WTC11 (cell line): ENCODE results near the gene SLC16A10. TPM values are rescaled to one million over a fixed set of nuclear protein-coding genes. Genes with fewer than 3 reads are reported as not detected.

ENCODE experiments used
- ATAC-seq: fragments of 200-7000 bp; cut with Tn5 transposase; 2 replicates; pipeline ENCODE4 v1.10.0; 2021; ENCODE audit warnings: mild to moderate bottlenecking, moderate library complexity
- CTCF ChIA-PET: fragments of 300-600 bp; sonication (Branson Sonifier 250); formaldehyde crosslinking; loops from one replicate; lab custom pipeline; 2021; ENCODE audit warnings: antibody characterized with exemption; lab: Charles Lee
- POLR2A ChIA-PET: fragments of 350-600 bp; sonication (Branson Sonifier 250); formaldehyde crosslinking; loops from one replicate; lab custom pipeline; 2021; ENCODE audit warnings: antibody characterized with exemption; lab: Charles Lee
- DNase-seq: peaks from one replicate; pipeline ENCODE4 v3.0.0; 2021; ENCODE audit warnings: low spot score
- H3K27ac Mint-ChIP-seq: 2 replicates; pipeline ENCODE4 v1.8.0; 2021; ENCODE audit warnings: mixed read lengths
- H3K27me3 Mint-ChIP-seq: 2 replicates; pipeline ENCODE4 v1.8.0; 2021; ENCODE audit warnings: low read depth, mild to moderate bottlenecking, moderate library complexity, mixed read lengths
- H3K36me3 Mint-ChIP-seq: 2 replicates; pipeline ENCODE4 v1.8.0; 2021; ENCODE audit warnings: mixed read lengths
- H3K4me1 Mint-ChIP-seq: 2 replicates; pipeline ENCODE4 v1.8.0; 2022; ENCODE audit warnings: mixed read lengths
- H3K4me3 Mint-ChIP-seq: 2 replicates; pipeline ENCODE4 v1.8.0; 2021; ENCODE audit warnings: mild to moderate bottlenecking, moderate library complexity, mixed read lengths
- H3K9me3 Mint-ChIP-seq: 2 replicates; pipeline ENCODE4 v1.8.0; 2021; ENCODE audit warnings: mixed read lengths
- ETV6 ChIP-seq: sonication (generic); formaldehyde crosslinking; IDR thresholded peaks from 2 replicates; pipeline ENCODE4 v1.8.1; 2022; ENCODE audit warnings: mild to moderate bottlenecking, missing genetic modification reagents
- FOXK1 ChIP-seq: sonication (generic); formaldehyde crosslinking; IDR thresholded peaks from 2 replicates; pipeline ENCODE4 v1.8.0; 2022; ENCODE audit warnings: mild to moderate bottlenecking, moderate library complexity, missing genetic modification reagents
- JUN ChIP-seq: sonication (generic); formaldehyde crosslinking; IDR thresholded peaks from 2 replicates; pipeline ENCODE4 v1.8.0; 2023; ENCODE audit warnings: mild to moderate bottlenecking, missing genetic modification reagents
- SMAD4 ChIP-seq: sonication (generic); formaldehyde crosslinking; IDR thresholded peaks from 2 replicates; pipeline ENCODE4 v1.8.0; 2022; ENCODE audit warnings: mild to moderate bottlenecking, missing genetic modification reagents
- TCF7 ChIP-seq: sonication (generic); formaldehyde crosslinking; IDR thresholded peaks from 2 replicates; pipeline ENCODE4 v1.8.0; 2022; ENCODE audit warnings: mild to moderate bottlenecking, low read depth, missing genetic modification reagents, moderate library complexity
- ZMAT4 ChIP-seq: fragments of 250-450 bp; sonication (Bioruptor Pico); IDR thresholded peaks from 2 replicates; pipeline ENCODE4 v1.9.0; 2021; ENCODE audit warnings: mild to moderate bottlenecking
- ZNF138 ChIP-seq: sonication (generic); formaldehyde crosslinking; conservative IDR thresholded peaks from 2 replicates; pipeline ENCODE4 v1.8.1; 2022; ENCODE audit warnings: mild to moderate bottlenecking, moderate library complexity, missing genetic modification reagents
- ZNF317 ChIP-seq: sonication (generic); formaldehyde crosslinking; IDR thresholded peaks from 2 replicates; pipeline ENCODE4 v1.8.1; 2023; ENCODE audit warnings: low read depth, mild to moderate bottlenecking, moderate library complexity, missing genetic modification reagents, borderline replicate concordance
- ZNF423 ChIP-seq: fragments of 250-450 bp; sonication (Bioruptor Pico); IDR thresholded peaks from 2 replicates; pipeline ENCODE4 v2.1.2; 2022; ENCODE audit warnings: mild to moderate bottlenecking, moderate library complexity
- ZNF512 ChIP-seq: sonication (generic); formaldehyde crosslinking; IDR thresholded peaks from 2 replicates; pipeline ENCODE4 v1.8.1; 2022; ENCODE audit warnings: missing genetic modification reagents, borderline replicate concordance
- ZNF671 ChIP-seq: fragments of 250-450 bp; sonication (Bioruptor Pico); IDR thresholded peaks from 2 replicates; pipeline ENCODE4 v1.8.0; 2021; ENCODE audit warnings: mild to moderate bottlenecking
- total RNA-seq: library from RNA; stranded (reverse); gene quantifications from 3 replicates; pipeline ENCODE4 v1.2.3, GENCODE V29; 2021
- TF ChIP-seq, protein P1 (sequence below): sonication (generic); formaldehyde crosslinking; IDR thresholded peaks from 2 replicates; pipeline ENCODE4 v1.8.1; 2023; ENCODE audit warnings: mild to moderate bottlenecking, missing genetic modification reagents
- TF ChIP-seq, protein P2 (sequence below): sonication (generic); formaldehyde crosslinking; IDR thresholded peaks from 2 replicates; pipeline ENCODE4 v1.8.1; 2023; ENCODE audit warnings: mild to moderate bottlenecking, missing genetic modification reagents, borderline replicate concordance
- TF ChIP-seq, protein P3 (sequence below): sonication (generic); formaldehyde crosslinking; IDR thresholded peaks from 2 replicates; pipeline ENCODE4 v1.8.0; 2022; ENCODE audit warnings: mild to moderate bottlenecking, missing genetic modification reagents

SLC16A10 gene
- total RNA-seq, 1 experiment from 2014 or later, result 18.4 TPM

DNA sequence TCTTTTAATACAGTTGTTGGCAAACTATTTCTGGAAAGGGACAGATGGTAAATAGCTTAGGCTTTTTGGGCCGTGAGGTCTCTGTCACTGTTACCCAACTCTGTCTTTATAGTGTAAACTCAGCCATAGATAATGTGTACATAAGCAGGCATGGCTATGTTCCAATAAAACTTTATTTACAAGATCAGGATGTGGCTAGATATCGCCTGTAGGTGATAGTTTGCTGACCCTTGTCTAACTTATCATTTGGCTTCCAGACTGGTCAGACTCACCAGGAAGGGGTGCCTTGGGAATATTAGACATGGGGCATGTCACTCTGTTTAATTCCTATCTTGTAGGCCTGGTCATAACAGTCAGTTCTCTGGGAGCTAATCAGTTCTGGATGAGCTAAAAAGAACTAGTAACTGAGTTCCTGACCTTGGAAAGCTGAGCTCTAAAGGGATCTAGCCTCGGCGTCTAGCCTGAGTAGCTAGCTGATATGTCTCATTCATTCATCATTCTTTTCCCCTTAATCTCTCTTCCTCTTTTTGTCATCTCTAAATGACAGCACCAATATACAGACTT, 163.6 kb downstream of the SLC16A10 start:
- no peak for ATAC-seq
- POLR2A ChIA-PET, result no interaction called here

GRCh38 chr6:111252726-111253125, 165.4 kb downstream of the SLC16A10 start:
- H3K4me1 Mint-ChIP-seq, result peaks cover 51% of the 10 kb centered on the region
- no peak overlapping the region for H3K4me3 Mint-ChIP-seq
- no peaks in the 10 kb centered on the region for H3K9me3 Mint-ChIP-seq
- no peaks in the 10 kb centered on the region for H3K36me3 Mint-ChIP-seq
- ChIA-PET CTCF (interaction anchor here (1.2 to 1.3 kb wide), 2 partner anchors 41 to 195 kb away, joined by 3 to 4 read pairs; no protein-coding TSS in a partner anchor), POLR2A (interaction anchor here (0.6 kb wide), 1 partner anchor 194 kb away, joined by 3 read pairs; no protein-coding TSS in a partner anchor)
- ATAC-seq (no peak), DNase-seq (no peak)
- no peak overlapping the region for H3K27ac Mint-ChIP-seq
- TF ChIP-seq ZNF512 (CRISPR knock-in tag) (no peak), JUN (no peak), SMAD4 (no peak), ZNF317 (CRISPR knock-in tag) (no peak), FOXK1 (no peak)
- TF ChIP-seq, protein P1, sequence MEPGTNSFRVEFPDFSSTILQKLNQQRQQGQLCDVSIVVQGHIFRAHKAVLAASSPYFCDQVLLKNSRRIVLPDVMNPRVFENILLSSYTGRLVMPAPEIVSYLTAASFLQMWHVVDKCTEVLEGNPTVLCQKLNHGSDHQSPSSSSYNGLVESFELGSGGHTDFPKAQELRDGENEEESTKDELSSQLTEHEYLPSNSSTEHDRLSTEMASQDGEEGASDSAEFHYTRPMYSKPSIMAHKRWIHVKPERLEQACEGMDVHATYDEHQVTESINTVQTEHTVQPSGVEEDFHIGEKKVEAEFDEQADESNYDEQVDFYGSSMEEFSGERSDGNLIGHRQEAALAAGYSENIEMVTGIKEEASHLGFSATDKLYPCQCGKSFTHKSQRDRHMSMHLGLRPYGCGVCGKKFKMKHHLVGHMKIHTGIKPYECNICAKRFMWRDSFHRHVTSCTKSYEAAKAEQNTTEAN (CRISPR knock-in tag), result no peak
- peaks cover 38% of the 10 kb centered on the region for H3K27me3 Mint-ChIP-seq

More for the DNA sequence above, 163.6 kb downstream of the SLC16A10 start:
- Mint-ChIP-seq H3K9me3 (no peaks in the 10 kb centered on the region), H3K4me1 (peaks cover 40% of the 10 kb centered on the region), H3K36me3 (no peaks in the 10 kb centered on the region), H3K27me3 (peaks cover 38% of the 10 kb centered on the region), H3K27ac (no peak overlapping the region), H3K4me3 (no peak overlapping the region)
- no peak for DNase-seq
- CTCF ChIA-PET, result interaction anchor here (1.7 kb wide), 2 partner anchors 8 to 23 kb away, joined by 3 to 10 read pairs; a partner anchor contains a TSS
- TF ChIP-seq ZNF671 (CRISPR knock-in tag) (no peak), ZNF423 (CRISPR knock-in tag) (no peak)
- TF ChIP-seq, protein P1 (CRISPR knock-in tag), result no peak

- Mint-ChIP-seq H3K27me3 (peaks cover 38% of the 10 kb centered on the region), H3K4me3 (peak overlapping the region; percentile 62), H3K9me3 (no peaks in the 10 kb centered on the region), H3K27ac (peak overlapping the region; percentile 11; the same call in 1 of the 2 replicates), H3K4me1 (peaks cover 56% of the 10 kb centered on the region), H3K36me3 (no peaks in the 10 kb centered on the region)
- peak; percentile 22 for ATAC-seq
- CTCF ChIA-PET, result interaction anchor here (0.6 to 0.7 kb wide), 2 partner anchors 39 to 353 kb away, joined by 4 to 5 read pairs; no protein-coding TSS in a partner anchor
- DNase-seq, result no peak
- POLR2A ChIA-PET, result interaction anchor here (0.6 kb wide), 2 partner anchors 190 to 1171 kb away, joined by 3 read pairs; no protein-coding TSS in a partner anchor
- TF ChIP-seq SMAD4, result no peak
- no peak for TF ChIP-seq FOXK1
- no peak for TF ChIP-seq ETV6 (CRISPR knock-in tag)
- 0 out of 2 replicates have a peak, but pooled peaks have one; percentile 19 for TF ChIP-seq ZNF138 (CRISPR knock-in tag)
- TF ChIP-seq, protein P2, sequence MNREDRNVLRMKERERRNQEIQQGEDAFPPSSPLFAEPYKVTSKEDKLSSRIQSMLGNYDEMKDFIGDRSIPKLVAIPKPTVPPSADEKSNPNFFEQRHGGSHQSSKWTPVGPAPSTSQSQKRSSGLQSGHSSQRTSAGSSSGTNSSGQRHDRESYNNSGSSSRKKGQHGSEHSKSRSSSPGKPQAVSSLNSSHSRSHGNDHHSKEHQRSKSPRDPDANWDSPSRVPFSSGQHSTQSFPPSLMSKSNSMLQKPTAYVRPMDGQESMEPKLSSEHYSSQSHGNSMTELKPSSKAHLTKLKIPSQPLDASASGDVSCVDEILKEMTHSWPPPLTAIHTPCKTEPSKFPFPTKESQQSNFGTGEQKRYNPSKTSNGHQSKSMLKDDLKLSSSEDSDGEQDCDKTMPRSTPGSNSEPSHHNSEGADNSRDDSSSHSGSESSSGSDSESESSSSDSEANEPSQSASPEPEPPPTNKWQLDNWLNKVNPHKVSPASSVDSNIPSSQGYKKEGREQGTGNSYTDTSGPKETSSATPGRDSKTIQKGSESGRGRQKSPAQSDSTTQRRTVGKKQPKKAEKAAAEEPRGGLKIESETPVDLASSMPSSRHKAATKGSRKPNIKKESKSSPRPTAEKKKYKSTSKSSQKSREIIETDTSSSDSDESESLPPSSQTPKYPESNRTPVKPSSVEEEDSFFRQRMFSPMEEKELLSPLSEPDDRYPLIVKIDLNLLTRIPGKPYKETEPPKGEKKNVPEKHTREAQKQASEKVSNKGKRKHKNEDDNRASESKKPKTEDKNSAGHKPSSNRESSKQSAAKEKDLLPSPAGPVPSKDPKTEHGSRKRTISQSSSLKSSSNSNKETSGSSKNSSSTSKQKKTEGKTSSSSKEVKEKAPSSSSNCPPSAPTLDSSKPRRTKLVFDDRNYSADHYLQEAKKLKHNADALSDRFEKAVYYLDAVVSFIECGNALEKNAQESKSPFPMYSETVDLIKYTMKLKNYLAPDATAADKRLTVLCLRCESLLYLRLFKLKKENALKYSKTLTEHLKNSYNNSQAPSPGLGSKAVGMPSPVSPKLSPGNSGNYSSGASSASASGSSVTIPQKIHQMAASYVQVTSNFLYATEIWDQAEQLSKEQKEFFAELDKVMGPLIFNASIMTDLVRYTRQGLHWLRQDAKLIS, result no peak
- TF ChIP-seq ZMAT4 (CRISPR knock-in tag), result peak; percentile 95
- TF ChIP-seq, protein P3, sequence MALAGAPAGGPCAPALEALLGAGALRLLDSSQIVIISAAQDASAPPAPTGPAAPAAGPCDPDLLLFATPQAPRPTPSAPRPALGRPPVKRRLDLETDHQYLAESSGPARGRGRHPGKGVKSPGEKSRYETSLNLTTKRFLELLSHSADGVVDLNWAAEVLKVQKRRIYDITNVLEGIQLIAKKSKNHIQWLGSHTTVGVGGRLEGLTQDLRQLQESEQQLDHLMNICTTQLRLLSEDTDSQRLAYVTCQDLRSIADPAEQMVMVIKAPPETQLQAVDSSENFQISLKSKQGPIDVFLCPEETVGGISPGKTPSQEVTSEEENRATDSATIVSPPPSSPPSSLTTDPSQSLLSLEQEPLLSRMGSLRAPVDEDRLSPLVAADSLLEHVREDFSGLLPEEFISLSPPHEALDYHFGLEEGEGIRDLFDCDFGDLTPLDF (CRISPR knock-in tag), result no peak
- TF ChIP-seq TCF7 (CRISPR knock-in tag), result no peak
Measured at GRCh38 chr6:111254004-111254778, 166.9 kb downstream of the SLC16A10 start.
